ENCODE results near the gene TAP1. TPM values are rescaled to one million over a fixed set of nuclear protein-coding genes. Genes with fewer than 3 reads are reported as not detected.

The TAP1 gene
- total and polyA plus RNA-seq, 9 of the 15 experiments (the other 6 are each of a cell fraction or from before 2014, with no cell fraction given) = 1.3 to 6.0 (median 4.2) TPM

GRCh38 chr6:32886681-32887383 is 33.3 kb upstream of the TAP1 start (continued):
- TF ChIP-seq ZNF707 (CRISPR knock-in tag; conservative IDR thresholded peaks at IDR 0.05) = no peak

- ChIA-PET CTCF (ENCODE audit: low intra/inter-chr PET ratio) (interaction anchor here (0.6 to 4.0 kb wide), 12 partner anchors 18 to 206 kb away, joined by 3 to 84 read pairs (median 4); no protein-coding TSS in a partner anchor), POLR2A (interaction anchor here (0.6 to 1.0 kb wide), 2 partner anchors 66 to 99 kb away, joined by 3 read pairs; no protein-coding TSS in a partner anchor)
- no peaks in the 10 kb centered on the region for H3K9me3 ChIP-seq (replicated peaks; ENCODE audit: control insufficient read depth, insufficient read depth, low read depth, low read length)
- in situ Hi-C loops (cut with MboI) (loop anchor here (5.0 kb wide), 1 partner anchor 102 kb away; no protein-coding TSS in a partner anchor), intact Hi-C loops (cut with micrococcal nuclease) (loop anchor here (1.0 to 10.0 kb wide), 3 partner anchors 62 to 209 kb away; no protein-coding TSS in a partner anchor)
- no peak overlapping the region for H3K4me2 ChIP-seq (ENCODE audit: insufficient read depth, low read length)
- DNase-seq (ENCODE audit: extremely low read depth in 1 of 4, low spot score in 3 of 4) (peak in 3 of 4 experiments; percentile 31 to 78 (median 63)), ATAC-seq (peak; percentile 81), FAIRE-seq (peak; percentile 74)
- H3K36me3 ChIP-seq (ENCODE audit: control insufficient read depth, insufficient read depth, low read length) = no peaks in the 10 kb centered on the region
- H3K9ac ChIP-seq (ENCODE audit: insufficient read depth in 1 of 2, low read depth in 2 of 2, low read length in 2 of 2) = no peak overlapping the region
- H3K4me3 ChIP-seq = no peak overlapping the region
- WGBS (ENCODE audit: insufficient coverage, low coverage, missing lambda C conversion rate) = 19% methylated on average over 4 of the region's 4 CpGs
- H3K27ac ChIP-seq (ENCODE audit: extremely low read depth, low read depth, low read length) = no peak overlapping the region
- H3K27me3 ChIP-seq (ENCODE audit: control insufficient read depth in 2 of 2, insufficient read depth in 2 of 2, low read length in 2 of 2) = peaks cover 8 to 13% of the 10 kb centered on the region in 2 experiments; a peak in 4 of 5 replicates
- no peak overlapping the region for H2AFZ ChIP-seq (ENCODE audit: low read depth, low read length)
- no peaks in the 10 kb centered on the region for H4K20me1 ChIP-seq (replicated peaks; ENCODE audit: control insufficient read depth, insufficient read depth, low read length)
- no peaks in the 10 kb centered on the region for H3K4me1 ChIP-seq (replicated peaks in 1 of 2; ENCODE audit: control insufficient read depth in 2 of 2, insufficient read depth in 2 of 2, low read length in 2 of 2)
- H3K9me1 ChIP-seq (ENCODE audit: control insufficient read depth, insufficient read depth, low read length) = no peaks in the 10 kb centered on the region
- no TSS peak for BruUV-seq (replicated peaks)
- H3K79me2 ChIP-seq (ENCODE audit: control insufficient read depth, insufficient read depth, low read length) = no peaks in the 10 kb centered on the region
- TF ChIP-seq YY1 (IDR thresholded peaks at IDR 0.05; ENCODE audit: borderline replicate concordance in 1 of 3, control insufficient read depth in 1 of 3, extremely low read depth in 1 of 3, insufficient read depth in 3 of 3, insufficient read length in 1 of 3, insufficient replicate concordance in 2 of 3, low read depth in 1 of 3, low read length in 2 of 3) (no peak), SMC3 (conservative IDR thresholded peaks at IDR 0.05; ENCODE audit: insufficient read depth, low read depth, low read length) (peak; percentile 72)
- TF ChIP-seq, protein P1, sequence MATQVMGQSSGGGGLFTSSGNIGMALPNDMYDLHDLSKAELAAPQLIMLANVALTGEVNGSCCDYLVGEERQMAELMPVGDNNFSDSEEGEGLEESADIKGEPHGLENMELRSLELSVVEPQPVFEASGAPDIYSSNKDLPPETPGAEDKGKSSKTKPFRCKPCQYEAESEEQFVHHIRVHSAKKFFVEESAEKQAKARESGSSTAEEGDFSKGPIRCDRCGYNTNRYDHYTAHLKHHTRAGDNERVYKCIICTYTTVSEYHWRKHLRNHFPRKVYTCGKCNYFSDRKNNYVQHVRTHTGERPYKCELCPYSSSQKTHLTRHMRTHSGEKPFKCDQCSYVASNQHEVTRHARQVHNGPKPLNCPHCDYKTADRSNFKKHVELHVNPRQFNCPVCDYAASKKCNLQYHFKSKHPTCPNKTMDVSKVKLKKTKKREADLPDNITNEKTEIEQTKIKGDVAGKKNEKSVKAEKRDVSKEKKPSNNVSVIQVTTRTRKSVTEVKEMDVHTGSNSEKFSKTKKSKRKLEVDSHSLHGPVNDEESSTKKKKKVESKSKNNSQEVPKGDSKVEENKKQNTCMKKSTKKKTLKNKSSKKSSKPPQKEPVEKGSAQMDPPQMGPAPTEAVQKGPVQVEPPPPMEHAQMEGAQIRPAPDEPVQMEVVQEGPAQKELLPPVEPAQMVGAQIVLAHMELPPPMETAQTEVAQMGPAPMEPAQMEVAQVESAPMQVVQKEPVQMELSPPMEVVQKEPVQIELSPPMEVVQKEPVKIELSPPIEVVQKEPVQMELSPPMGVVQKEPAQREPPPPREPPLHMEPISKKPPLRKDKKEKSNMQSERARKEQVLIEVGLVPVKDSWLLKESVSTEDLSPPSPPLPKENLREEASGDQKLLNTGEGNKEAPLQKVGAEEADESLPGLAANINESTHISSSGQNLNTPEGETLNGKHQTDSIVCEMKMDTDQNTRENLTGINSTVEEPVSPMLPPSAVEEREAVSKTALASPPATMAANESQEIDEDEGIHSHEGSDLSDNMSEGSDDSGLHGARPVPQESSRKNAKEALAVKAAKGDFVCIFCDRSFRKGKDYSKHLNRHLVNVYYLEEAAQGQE (IDR thresholded peaks at IDR 0.05; ENCODE audit: borderline replicate concordance) = peak; percentile 85
- TF ChIP-seq, protein P1 (CRISPR knock-in tag; IDR thresholded peaks at IDR 0.05; ENCODE audit: low read depth) = no peak
- TF ChIP-seq, protein P2, sequence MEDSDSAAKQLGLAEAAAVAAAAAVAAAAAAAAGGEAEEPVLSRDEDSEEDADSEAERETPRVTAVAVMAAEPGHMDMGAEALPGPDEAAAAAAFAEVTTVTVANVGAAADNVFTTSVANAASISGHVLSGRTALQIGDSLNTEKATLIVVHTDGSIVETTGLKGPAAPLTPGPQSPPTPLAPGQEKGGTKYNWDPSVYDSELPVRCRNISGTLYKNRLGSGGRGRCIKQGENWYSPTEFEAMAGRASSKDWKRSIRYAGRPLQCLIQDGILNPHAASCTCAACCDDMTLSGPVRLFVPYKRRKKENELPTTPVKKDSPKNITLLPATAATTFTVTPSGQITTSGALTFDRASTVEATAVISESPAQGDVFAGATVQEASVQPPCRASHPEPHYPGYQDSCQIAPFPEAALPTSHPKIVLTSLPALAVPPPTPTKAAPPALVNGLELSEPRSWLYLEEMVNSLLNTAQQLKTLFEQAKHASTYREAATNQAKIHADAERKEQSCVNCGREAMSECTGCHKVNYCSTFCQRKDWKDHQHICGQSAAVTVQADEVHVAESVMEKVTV (CRISPR knock-in tag; IDR thresholded peaks at IDR 0.05) = peak; percentile 79
These were observed 32.3 kb upstream of the TAP1 start for GRCh38 chr6:32885698-32886286.

Data from K562 (cell line).